Measurements from ENCODE around the gene CTNND1. TPM values are rescaled to one million over a fixed set of nuclear protein-coding genes. Genes with fewer than 3 reads are reported as not detected.

The CTNND1 gene
- total RNA-seq, 1 experiment from 2014 or later: 174 TPM

DNA sequence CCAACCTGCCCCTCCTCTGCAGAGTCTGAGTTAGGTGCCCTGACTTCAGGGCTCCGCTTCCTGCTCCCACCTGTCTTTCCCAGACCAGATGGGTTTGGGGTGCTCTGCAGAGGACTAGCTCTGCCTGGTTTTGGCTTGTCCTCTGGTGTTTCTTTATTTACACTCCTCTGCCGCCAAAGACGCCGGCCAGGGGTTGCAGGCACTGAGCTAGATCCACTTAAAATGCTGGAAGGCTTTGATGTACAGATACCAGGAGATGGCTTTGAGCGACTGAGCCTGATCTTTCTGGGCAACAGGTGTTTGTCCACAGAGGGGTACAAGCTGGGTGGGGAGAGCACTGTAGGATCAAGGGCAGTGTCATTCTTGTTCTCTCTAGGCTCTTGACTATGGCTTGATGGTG lies 16.4 kb upstream of the CTNND1 start:
- Histone ChIP-seq H3K36me3 (ENCODE audit: insufficient read depth, low read length, poor library complexity, severe bottlenecking) (peaks cover 26% of the 10 kb centered on the region), H3K27ac (ENCODE audit: low read depth, low read length, poor library complexity, severe bottlenecking) (no peak overlapping the region), H3K27me3 (replicated peaks; ENCODE audit: insufficient read depth, low read depth, low read length, poor library complexity) (no peaks in the 10 kb centered on the region), H3K4me1 (ENCODE audit: insufficient read depth, low read length, poor library complexity, severe bottlenecking) (peaks cover 11% of the 10 kb centered on the region), H3K4me3 (ENCODE audit: low read depth, low read length, poor library complexity, severe bottlenecking) (no peak overlapping the region), H3K9me3 (ENCODE audit: low read depth, low read length, poor library complexity, severe bottlenecking) (no peaks in the 10 kb centered on the region)
- POLR2A ChIA-PET (ENCODE audit: low non-redundant PET): interaction anchor here (0.6 kb wide), 1 partner anchor 9 kb away, joined by 3 read pairs; no protein-coding TSS in a partner anchor
- no peak for DNase-seq (ENCODE audit: low spot score)
- intact Hi-C loops (cut with micrococcal nuclease; ENCODE audit: unreplicated experiment): no loop called here
- no peak for TF ChIP-seq EZH2 (IDR thresholded peaks at IDR 0.05; ENCODE audit: borderline replicate concordance, low read depth, low read length, poor library complexity, severe bottlenecking)
- TF ChIP-seq, protein P1, sequence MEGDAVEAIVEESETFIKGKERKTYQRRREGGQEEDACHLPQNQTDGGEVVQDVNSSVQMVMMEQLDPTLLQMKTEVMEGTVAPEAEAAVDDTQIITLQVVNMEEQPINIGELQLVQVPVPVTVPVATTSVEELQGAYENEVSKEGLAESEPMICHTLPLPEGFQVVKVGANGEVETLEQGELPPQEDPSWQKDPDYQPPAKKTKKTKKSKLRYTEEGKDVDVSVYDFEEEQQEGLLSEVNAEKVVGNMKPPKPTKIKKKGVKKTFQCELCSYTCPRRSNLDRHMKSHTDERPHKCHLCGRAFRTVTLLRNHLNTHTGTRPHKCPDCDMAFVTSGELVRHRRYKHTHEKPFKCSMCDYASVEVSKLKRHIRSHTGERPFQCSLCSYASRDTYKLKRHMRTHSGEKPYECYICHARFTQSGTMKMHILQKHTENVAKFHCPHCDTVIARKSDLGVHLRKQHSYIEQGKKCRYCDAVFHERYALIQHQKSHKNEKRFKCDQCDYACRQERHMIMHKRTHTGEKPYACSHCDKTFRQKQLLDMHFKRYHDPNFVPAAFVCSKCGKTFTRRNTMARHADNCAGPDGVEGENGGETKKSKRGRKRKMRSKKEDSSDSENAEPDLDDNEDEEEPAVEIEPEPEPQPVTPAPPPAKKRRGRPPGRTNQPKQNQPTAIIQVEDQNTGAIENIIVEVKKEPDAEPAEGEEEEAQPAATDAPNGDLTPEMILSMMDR (conservative IDR thresholded peaks at IDR 0.05; ENCODE audit: low read depth, low read length): no peak
- no TSS peak for BruUV-seq (replicated peaks)
- CTCF ChIA-PET: no interaction called here

DNA sequence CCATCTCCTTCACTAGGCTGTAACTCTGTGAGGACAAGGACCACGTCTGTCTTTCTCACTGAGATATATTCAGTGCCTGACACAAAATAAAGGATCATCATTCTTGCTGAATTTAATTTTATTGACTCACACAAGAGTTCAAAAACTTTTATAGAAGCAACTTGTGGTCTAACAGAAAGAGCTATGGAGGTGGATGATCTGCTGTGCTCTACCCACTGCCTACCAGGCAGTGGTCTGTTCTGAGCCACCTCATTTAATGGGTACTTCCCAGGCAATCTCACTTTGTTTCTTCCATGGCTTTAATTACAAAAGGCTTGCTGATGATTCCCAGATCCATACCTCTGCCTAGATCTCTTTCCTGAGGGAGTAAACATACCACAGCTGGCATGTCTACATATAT lies 14.7 kb upstream of the CTNND1 start:
- Histone ChIP-seq H3K9me3 (ENCODE audit: low read depth, low read length, poor library complexity, severe bottlenecking) (no peaks in the 10 kb centered on the region), H3K36me3 (ENCODE audit: insufficient read depth, low read length, poor library complexity, severe bottlenecking) (peaks cover 23% of the 10 kb centered on the region), H3K27ac (ENCODE audit: low read depth, low read length, poor library complexity, severe bottlenecking) (no peak overlapping the region), H3K4me1 (ENCODE audit: insufficient read depth, low read length, poor library complexity, severe bottlenecking) (peaks cover 7% of the 10 kb centered on the region), H3K4me3 (ENCODE audit: low read depth, low read length, poor library complexity, severe bottlenecking) (no peak overlapping the region), H3K27me3 (replicated peaks; ENCODE audit: insufficient read depth, low read depth, low read length, poor library complexity) (no peaks in the 10 kb centered on the region)
- DNase-seq (ENCODE audit: low spot score): no peak
- POLR2A ChIA-PET (ENCODE audit: low non-redundant PET): no interaction called here
- BruUV-seq (replicated peaks): no TSS peak
- CTCF ChIA-PET: no interaction called here
- intact Hi-C loops (cut with micrococcal nuclease; ENCODE audit: unreplicated experiment): no loop called here
- TF ChIP-seq EZH2 (IDR thresholded peaks at IDR 0.05; ENCODE audit: borderline replicate concordance, low read depth, low read length, poor library complexity, severe bottlenecking): no peak

DNA sequence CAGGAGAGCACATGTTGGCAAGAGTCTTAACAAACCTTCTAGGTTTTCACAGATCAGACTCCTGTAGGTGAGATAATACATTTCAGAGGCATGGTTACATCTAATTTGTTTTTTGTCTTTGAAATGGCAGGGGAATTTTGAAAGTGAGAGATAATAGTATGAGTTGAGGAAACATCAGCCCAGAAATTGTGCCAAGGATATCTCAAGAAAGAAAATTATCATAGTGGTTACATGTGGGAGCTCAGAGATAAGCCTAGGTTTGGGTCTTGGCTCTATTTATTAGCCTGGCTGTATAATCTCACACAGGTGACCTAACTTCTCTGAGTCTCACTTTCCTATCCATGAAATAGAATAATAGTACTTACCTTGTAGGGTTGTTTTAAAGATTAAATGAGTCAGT lies 10.4 kb upstream of the CTNND1 start:
- no peaks in the 10 kb centered on the region for H3K36me3 ChIP-seq (ENCODE audit: insufficient read depth, low read length, poor library complexity, severe bottlenecking)
- ChIA-PET POLR2A (ENCODE audit: low non-redundant PET) (interaction anchor here (1.0 to 1.4 kb wide), 2 partner anchors 10 to 49 kb away, joined by 3 to 4 read pairs; partner anchors contain the start of gene CTNND1), CTCF (interaction anchor here (1.1 to 3.5 kb wide), 3 partner anchors 10 to 50 kb away, joined by 6 to 89 read pairs (median 6); partner anchors contain the start of gene CTNND1)
- no peaks in the 10 kb centered on the region for H3K4me1 ChIP-seq (ENCODE audit: insufficient read depth, low read length, poor library complexity, severe bottlenecking)
- DNase-seq (ENCODE audit: low spot score): no peak
- TF ChIP-seq, protein P1 (conservative IDR thresholded peaks at IDR 0.05; ENCODE audit: low read depth, low read length): no peak
- no peak for TF ChIP-seq EZH2 (IDR thresholded peaks at IDR 0.05; ENCODE audit: borderline replicate concordance, low read depth, low read length, poor library complexity, severe bottlenecking)
- no peak overlapping the region for H3K27ac ChIP-seq (ENCODE audit: low read depth, low read length, poor library complexity, severe bottlenecking)
- no peak overlapping the region for H3K4me3 ChIP-seq (ENCODE audit: low read depth, low read length, poor library complexity, severe bottlenecking)
- no peaks in the 10 kb centered on the region for H3K9me3 ChIP-seq (ENCODE audit: low read depth, low read length, poor library complexity, severe bottlenecking)
- intact Hi-C loops (cut with micrococcal nuclease; ENCODE audit: unreplicated experiment): loop anchor here (1.0 to 10.0 kb wide), 3 partner anchors 49 to 534 kb away; no protein-coding TSS in a partner anchor
- no TSS peak for BruUV-seq (replicated peaks)
- no peaks in the 10 kb centered on the region for H3K27me3 ChIP-seq (replicated peaks; ENCODE audit: insufficient read depth, low read depth, low read length, poor library complexity)
